GM19324 (cell line): ENCODE results near the gene WASHC3.
"Not testable (repeated sequence)": the region's sequence is repeated elsewhere in the genome, so short reads cannot be mapped to it uniquely, and the experiment has no call there.

Experiments used
- ATAC-seq: cut with Tn5 transposase; IDR thresholded peaks from one replicate; pipeline ENCODE4 v1.9.1; 2021; ENCODE audit warnings: mild to moderate bottlenecking, moderate library complexity; ENCODE audit not compliant: unreplicated experiment, low FRiP score

The WASHC3 gene

GRCh38 chr12:102051431-102051965 lies 10.3 kb downstream of the WASHC3 start:
- ATAC-seq: no peak

GRCh38 chr12:102050660-102051430 lies 10.9 kb downstream of the WASHC3 start:
- ATAC-seq: no peak

- ATAC-seq: peak; percentile 84
These were observed 17.9 kb downstream of the WASHC3 start for GRCh38 chr12:102043928-102044327.

GRCh38 chr12:102033991-102034745 lies 27.6 kb downstream of the WASHC3 start:
- no peak for ATAC-seq

GRCh38 chr12:102031852-102032251 lies 29.9 kb downstream of the WASHC3 start:
- no peak for ATAC-seq

- no peak for ATAC-seq
These were observed 32.6 kb downstream of the WASHC3 start for GRCh38 chr12:102029141-102029540.

- ATAC-seq: no peak
These were observed 35.1 kb downstream of the WASHC3 start for GRCh38 chr12:102026728-102027127.

- no peak for ATAC-seq
These were observed 37.0 kb downstream of the WASHC3 start for GRCh38 chr12:102024765-102025164.

GRCh38 chr12:102023343-102023930 lies 38.4 kb downstream of the WASHC3 start:
- ATAC-seq: no peak

- no peak for ATAC-seq
These were observed 39.5 kb downstream of the WASHC3 start for GRCh38 chr12:102022286-102022685.

- no peak for ATAC-seq
These were observed 40.1 kb downstream of the WASHC3 start for GRCh38 chr12:102021540-102022246.

- ATAC-seq: not testable (repeated sequence)
These were observed 43.2 kb downstream of the WASHC3 start for GRCh38 chr12:102018607-102019006.

- ATAC-seq: no peak
These were observed 45.3 kb downstream of the WASHC3 start for GRCh38 chr12:102016472-102016871.

GRCh38 chr12:102010265-102010994 lies 51.4 kb downstream of the WASHC3 start:
- ATAC-seq: peak; percentile 67

- ATAC-seq: no peak
These were observed 52.0 kb downstream of the WASHC3 start for GRCh38 chr12:102009796-102010195.

GRCh38 chr12:102008615-102009126 lies 53.1 kb downstream of the WASHC3 start:
- no peak for ATAC-seq

GRCh38 chr12:102005256-102005655 lies 56.5 kb downstream of the WASHC3 start:
- ATAC-seq: no peak

GRCh38 chr12:101997102-101997501 lies 64.7 kb downstream of the WASHC3 start:
- no peak for ATAC-seq

- no peak for ATAC-seq
These were observed 66.1 kb downstream of the WASHC3 start for GRCh38 chr12:101995684-101996083.

- ATAC-seq: no peak
These were observed 69.7 kb downstream of the WASHC3 start for GRCh38 chr12:101992091-101992490.
